Skin of body (tissue), 2 donors: ENCODE data around the gene ZBTB42. TPM values are rescaled to one million over a fixed set of nuclear protein-coding genes. Genes with fewer than 3 reads are reported as not detected.
"Not testable (repeated sequence)": the region's sequence is repeated elsewhere in the genome, so short reads cannot be mapped to it uniquely, and the experiment has no call there.

Experiments
- DNase-seq: peaks from one replicate; lab custom pipeline; 2025; lab: John Stamatoyannopoulos, UW
- total RNA-seq: library from RNA; depleted of rRNA; stranded (reverse); fragments of >200 nt; gene quantifications from one replicate; pipeline ENCODE4 v1.2.3, GENCODE V29; 2014

The ZBTB42 gene
- total RNA-seq, 1 donor from 2014 or later, result 2.8 TPM

DNA sequence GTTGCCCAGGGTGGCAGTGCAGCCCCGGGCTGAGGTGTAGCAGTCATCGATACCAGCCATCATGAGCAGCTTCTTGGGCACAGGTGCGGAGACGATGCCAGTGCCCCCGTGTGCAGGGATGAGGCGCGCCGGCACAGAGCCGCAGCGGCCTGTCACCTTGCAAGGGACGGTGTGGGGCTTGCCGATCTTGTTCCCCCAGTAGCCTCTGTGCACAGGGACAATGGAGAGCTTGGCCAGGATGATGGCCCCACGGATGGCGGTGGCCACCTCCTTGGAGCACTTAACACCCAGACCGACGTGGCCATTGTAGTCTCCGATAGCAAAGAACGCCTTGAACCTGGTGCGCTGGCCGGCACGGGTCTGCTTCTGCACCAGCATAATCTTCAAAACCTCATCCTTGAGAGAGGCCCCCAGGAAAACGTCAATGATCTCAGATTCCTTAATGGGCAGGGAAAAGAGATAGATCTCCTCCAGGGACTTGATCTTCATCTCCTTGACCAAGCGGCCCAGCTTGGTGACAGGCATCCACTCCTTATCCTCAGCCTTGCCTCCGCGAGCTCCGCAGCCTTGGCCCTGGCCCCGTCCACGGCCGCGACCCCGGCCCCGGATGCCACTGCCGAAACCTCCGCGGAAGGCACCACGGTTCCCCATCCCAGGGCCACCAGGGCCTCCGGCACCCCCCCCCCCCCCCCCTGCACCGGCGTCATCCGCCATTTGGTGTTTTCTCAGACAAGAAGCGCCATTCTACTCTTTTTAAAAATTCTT is 35.5 kb downstream of the ZBTB42 start:
- not testable (repeated sequence) for DNase-seq

DNA sequence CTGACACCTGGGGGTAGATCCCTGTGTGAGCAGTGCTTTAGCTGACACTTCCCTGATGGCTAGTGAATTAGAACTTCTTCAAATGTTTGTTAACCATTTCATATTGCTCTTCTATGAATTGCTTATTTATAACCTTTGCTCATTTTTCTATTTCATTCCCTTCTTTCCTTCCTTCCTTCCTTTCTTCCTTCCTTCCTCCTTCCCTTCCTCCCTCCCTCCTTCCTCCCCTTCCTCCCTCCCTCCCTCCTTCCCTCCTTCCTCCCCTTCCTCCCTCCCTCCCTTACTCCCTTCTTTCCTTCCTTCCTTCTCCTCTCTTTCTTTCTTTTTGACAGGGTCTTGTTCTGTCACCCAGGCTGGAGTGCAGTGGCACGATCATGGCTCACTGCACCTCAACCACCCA is 40.8 kb downstream of the ZBTB42 start:
- no peak for DNase-seq

DNA sequence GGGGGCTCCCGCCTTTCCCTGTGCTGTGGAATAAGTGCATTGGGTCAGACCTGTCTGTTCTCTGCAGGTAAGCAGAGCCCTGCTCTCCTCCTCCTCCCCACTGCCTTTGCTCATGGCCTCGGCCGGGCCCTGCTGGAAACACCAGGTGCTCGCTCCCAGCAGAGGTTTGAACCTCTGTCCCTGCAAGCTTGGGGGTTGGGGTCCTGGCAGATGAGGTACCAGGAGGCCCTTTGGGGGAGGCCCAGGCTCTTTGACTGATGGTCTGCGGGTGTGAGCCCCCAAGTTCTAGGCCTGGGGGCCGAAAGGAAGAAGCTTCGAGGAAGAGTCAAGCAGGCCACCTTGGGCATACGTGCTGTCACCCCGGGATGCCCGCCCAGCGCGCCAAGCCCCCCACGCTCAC is 42.1 kb downstream of the ZBTB42 start:
- DNase-seq, result no peak

DNA sequence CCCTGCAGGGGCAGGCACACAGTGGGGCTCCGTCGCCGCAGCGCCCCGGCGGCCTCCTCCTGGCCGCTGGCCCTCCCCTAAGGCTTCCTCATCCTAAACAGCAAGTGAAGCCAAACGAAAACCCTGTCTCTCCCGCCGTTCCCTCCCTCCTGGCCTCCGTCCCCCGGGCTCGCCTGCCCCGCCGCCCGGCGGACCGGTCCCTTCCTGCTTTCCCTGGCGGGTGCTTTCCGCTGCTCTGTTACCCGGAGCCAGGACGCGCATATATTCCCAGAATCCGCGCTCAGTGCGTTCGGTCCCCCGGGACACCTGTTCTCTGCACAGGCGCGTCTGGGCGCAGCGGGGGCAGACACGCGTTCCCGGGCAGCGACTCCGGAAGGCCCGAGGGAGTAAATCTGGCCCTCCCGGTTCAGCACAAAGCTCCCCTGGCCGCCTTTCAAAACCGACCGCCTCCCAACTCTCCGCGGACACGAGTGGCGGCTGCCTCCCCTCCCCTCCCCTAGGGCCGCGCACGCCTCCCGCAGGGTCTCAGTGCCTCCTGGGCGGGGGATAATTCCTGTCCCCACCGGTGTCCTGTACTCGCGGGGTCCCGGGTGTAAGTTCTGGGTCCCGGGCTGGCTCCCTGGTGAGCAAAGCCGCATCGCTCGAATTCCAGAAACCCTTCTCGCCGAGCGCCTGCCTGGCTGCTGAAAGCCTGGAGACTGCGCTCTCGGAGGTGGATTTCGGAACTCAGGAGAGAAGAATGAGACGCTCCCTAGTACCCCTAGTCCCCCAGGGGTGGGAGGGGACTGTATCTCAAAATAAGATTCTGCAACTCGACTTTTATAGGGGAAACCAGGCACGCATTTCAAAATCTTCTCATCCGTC is 42.8 kb downstream of the ZBTB42 start:
- no peak for DNase-seq

DNA sequence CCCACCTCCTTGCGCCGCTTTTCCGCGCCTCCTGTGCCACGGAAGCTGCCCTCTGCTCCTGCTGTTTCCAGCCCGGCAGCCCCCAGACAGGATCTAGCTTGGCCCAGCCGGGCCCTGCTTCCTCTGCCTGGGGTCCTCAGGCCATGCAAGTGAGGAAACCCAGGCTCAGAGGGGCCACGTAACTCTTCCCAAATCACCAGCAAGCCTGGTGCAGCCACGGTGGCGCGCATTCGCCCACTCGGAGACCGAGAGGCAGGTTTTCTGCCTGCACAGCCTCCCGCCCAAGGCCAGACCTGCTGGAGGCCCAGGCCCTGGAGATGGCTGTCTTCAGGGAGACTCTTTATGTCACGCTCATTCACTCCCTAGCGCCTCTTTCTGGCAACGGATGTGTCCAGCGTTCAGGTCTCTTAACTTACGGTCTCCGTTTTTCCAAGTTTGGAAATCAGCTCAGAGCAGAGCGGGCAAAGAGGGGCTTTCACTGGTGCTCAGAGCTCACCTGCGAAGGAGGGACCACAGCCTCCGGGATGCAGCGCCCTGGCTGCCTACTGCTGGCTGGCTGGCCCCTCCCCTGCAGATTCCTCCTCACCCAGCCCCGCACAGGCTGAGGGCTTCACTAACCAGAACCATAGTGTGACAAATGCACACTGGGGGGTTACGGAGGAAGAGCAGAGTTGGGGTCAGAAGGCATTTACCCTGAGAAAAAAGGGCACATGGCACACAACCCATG is 43.6 kb downstream of the ZBTB42 start:
- no peak for DNase-seq

DNA sequence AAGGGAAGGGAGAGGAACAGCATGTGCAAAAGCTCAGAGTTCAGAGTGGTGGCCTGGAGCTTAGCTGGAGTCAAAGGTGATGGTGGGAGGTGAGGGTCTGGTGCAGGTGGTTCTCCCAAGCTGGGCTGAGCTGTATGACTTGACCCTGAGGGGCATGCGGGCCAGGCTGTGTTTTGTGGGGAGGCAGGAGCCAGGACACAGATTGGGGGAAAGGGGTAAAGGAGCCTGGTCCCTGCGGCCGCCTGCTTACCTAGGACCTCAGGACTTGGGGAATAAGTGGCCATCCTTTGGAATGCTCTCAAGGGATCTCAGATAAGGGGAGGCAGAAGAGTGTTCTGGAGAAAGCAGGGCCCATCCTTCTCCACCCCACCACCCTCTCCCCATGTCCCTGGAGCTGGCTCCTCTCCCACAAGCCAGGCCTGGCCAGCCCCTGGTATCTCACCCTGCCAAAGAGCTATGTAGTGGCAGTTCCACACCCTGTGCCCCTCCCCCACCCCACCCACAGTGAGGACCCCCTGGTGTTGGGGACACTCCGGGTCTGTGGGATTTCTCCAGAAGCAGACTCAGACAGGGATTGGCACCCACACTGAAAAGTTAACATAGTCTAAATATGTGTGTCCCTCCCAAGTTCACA is 44.2 kb downstream of the ZBTB42 start:
- DNase-seq, result no peak

DNA sequence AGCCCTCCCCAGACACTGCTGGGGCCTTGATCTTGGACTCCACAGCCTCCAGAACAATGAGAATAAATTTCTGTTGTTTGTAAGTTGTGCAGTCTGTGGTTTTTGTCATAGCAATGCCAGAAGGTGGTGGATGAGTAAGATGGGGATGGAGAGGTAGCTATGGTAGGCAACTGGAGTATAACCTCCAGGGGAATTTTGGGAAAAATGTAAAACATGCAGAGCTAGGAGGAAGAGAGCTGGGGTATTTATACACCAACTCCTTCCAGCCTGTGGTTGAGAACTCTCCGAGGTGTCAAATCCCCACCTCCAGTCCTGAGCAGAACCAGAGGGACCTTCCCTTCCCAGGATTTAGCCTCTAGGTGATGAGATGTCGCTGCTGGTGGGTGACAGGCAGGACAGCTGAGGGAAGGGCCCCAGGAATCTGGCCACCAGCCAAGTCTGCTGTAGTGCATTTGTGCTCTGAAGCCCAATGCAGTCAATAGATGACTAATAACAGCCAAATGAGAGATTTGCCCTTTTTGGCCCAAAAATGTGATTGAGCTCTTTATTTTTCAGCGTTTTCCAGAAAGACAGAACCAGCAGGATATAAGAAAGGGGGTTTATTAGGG is 45.0 kb downstream of the ZBTB42 start:
- no peak for DNase-seq

DNA sequence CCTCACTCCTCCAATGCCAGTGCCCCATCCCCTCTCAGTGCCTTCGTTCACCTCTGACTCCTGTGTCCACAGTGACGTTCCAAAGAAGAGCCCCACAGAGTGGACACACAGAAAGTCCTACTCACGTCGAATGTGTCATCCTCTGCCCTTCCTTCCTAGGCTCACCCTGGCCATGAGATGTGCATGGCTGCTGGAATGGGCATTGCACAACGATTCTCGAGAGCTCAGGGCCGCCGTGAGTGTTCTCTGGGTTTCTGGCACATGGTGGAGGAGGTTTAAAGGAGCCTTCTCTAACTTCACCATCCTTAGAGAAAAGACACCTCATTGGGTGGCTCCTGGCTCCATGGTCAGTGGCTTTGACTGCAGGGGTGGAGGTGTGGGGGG is 51.4 kb downstream of the ZBTB42 start:
- no peak for DNase-seq

Other genes starting within 250 kb of the ZBTB42 start
- gene C14orf180, start 221.3 kb upstream of the ZBTB42 start, total RNA-seq, result 6.8 TPM
- 0.39 TPM for gene TMEM179, start 196.3 kb upstream of the ZBTB42 start, total RNA-seq
- gene INF2, start 111.5 kb upstream of the ZBTB42 start, total RNA-seq, result 25.7 TPM
- gene ADSS1, start 76.9 kb upstream of the ZBTB42 start, total RNA-seq, result 16.9 TPM
- gene SIVA1, start 48.0 kb upstream of the ZBTB42 start, total RNA-seq, result 40.1 TPM
- gene AKT1, start 5.4 kb upstream of the ZBTB42 start, total RNA-seq, result 62.3 TPM
- 10.2 TPM for gene CEP170B, start 64.2 kb downstream of the ZBTB42 start, total RNA-seq
- 5.6 TPM for gene PLD4, start 123.8 kb downstream of the ZBTB42 start, total RNA-seq
- gene AHNAK2, start 177.3 kb downstream of the ZBTB42 start, total RNA-seq, result 52.0 TPM
- 3.5 TPM for gene CLBA1, start 184.7 kb downstream of the ZBTB42 start, total RNA-seq
- 23.6 TPM for gene CDCA4, start 220.0 kb downstream of the ZBTB42 start, total RNA-seq